Neural crest cell (in vitro differentiated cells): ENCODE data around the gene NEMF. TPM values are rescaled to one million over a fixed set of nuclear protein-coding genes. Genes with fewer than 3 reads are reported as not detected.

Source experiments
- DNase-seq: peaks from one replicate; pipeline ENCODE4 v3.0.0; 2021; ENCODE audit warnings: low read depth, mixed read lengths, low spot score
- H3K27ac Mint-ChIP-seq: one replicate; pipeline ENCODE4 v1.8.0; 2021; ENCODE audit warnings: mild to moderate bottlenecking, mixed read lengths; ENCODE audit not compliant: unreplicated experiment
- H3K27me3 Mint-ChIP-seq: 2 replicates; pipeline ENCODE4 v1.8.0; 2021; ENCODE audit warnings: low read depth, mild to moderate bottlenecking, mixed read lengths
- H3K36me3 Mint-ChIP-seq: 2 replicates; pipeline ENCODE4 v1.8.0; 2021; ENCODE audit warnings: low read depth, mild to moderate bottlenecking, mixed read lengths
- H3K4me1 Mint-ChIP-seq: 2 replicates; pipeline ENCODE4 v1.8.0; 2021; ENCODE audit warnings: mixed read lengths
- H3K4me3 Mint-ChIP-seq: one replicate; pipeline ENCODE4 v1.8.0; 2021; ENCODE audit warnings: mild to moderate bottlenecking, mixed read lengths
- H3K9me3 Mint-ChIP-seq: 2 replicates; pipeline ENCODE4 v1.8.0; 2021; ENCODE audit warnings: mixed read lengths
- CTCF ChIP-seq: fragments of 200-600 bp; sonication (generic); conservative IDR thresholded peaks from 2 replicates; pipeline ENCODE4 v1.5.0; 2021; ENCODE audit warnings: antibody characterized with exemption, mild to moderate bottlenecking
- total RNA-seq: library from RNA; stranded (reverse); gene quantifications from 2 replicates; pipeline ENCODE4 v1.2.1, GENCODE V29; 2021

NEMF gene
- total RNA-seq, 1 donor from 2014 or later: 71.0 TPM

DNA sequence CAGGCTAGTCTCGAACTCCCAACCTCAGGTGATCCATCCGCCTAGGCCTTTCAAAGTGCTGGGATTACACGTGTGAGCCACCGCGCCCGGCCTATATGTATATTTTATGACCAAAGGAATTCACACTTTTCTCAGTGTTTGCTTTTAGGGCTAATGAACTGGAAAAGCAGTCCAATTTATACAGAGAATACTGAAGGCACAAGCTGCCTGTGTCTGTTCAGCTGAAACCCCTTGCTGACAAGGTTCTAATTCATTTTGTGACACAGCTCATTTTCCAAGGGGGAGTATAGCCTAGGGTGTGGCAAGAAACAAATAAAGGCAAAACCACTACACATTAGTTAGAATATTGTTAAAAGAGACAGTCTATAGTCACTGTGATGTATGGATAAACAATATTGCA is 18.3 kb upstream of the NEMF start:
- Mint-ChIP-seq H3K9me3 (no peaks in the 10 kb centered on the region), H3K4me3 (no peak overlapping the region), H3K27me3 (peaks cover 6% of the 10 kb centered on the region), H3K27ac (no peak overlapping the region), H3K4me1 (peaks cover 12% of the 10 kb centered on the region), H3K36me3 (no peaks in the 10 kb centered on the region)
- TF ChIP-seq CTCF: no peak
- DNase-seq: no peak

DNA sequence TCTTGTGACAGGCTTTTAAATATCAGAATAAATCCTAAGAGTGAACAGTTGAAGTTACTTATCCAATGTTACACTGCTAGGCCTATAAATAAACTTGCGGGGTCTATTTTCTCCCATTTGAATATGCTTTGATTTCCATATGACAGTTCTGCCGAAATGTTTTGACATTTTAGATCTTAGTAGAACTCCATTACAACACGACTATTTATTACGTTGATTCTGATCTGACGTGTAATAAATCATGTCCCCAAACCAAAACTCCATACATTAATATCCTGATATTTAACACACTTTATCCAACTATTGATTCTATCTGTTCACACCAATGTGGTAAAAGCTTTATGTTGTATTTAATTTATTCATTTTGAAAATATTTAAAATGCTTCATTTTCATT is 16.1 kb upstream of the NEMF start:
- Mint-ChIP-seq H3K27me3 (peaks cover 6% of the 10 kb centered on the region), H3K9me3 (no peaks in the 10 kb centered on the region), H3K4me1 (peaks cover 12% of the 10 kb centered on the region), H3K27ac (no peak overlapping the region), H3K4me3 (peak overlapping the region; percentile 93), H3K36me3 (no peaks in the 10 kb centered on the region)
- no peak for DNase-seq
- no peak for TF ChIP-seq CTCF

DNA sequence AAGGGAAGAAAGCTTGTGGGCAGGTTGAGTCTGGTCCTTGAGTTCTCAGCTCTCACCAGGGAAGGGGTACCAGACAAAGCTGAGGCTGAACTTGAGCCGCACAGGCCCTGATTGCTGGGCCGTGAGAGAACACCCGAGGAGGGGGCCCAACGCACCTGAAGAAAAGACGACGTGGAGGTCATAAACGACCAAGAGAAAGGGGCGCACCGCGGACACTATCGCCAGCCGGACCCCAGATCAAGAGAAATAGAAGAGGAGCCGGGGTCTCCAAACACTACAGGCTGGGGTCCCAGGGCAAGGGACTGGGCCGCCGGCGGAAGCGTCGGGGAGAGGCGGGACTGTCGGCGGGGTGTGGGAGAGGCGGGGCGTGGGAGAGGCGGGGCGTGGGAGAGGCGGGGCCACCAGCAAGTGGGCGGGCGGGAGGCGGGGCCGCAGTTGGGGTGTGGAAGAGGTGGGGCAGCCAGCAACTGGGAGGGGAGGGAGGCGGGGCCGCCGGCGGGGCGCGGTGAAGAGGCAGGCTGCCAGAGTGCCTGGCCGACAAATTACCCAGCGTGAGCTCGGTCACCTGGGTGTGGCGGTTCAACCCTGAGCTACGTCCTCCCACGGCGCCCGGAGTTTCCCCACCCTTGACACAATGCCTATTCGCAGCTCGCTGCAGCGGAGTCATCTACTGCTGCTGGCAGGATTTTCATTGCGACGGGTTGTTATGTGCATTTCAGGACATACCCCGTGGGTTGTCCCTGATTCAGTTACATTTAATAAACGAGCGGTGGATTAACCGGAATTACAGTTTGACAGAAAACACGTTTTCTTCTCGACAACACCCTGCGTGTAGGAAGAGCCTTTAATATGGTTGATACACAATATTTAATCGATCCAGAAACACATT is 15.5 kb upstream of the NEMF start:
- peaks cover 6% of the 10 kb centered on the region for H3K27me3 Mint-ChIP-seq
- H3K9me3 Mint-ChIP-seq: no peaks in the 10 kb centered on the region
- H3K36me3 Mint-ChIP-seq: no peaks in the 10 kb centered on the region
- DNase-seq: peak; percentile 79
- no peak for TF ChIP-seq CTCF
- H3K4me3 Mint-ChIP-seq: peak overlapping the region; percentile 93
- H3K27ac Mint-ChIP-seq: peak overlapping the region; percentile 92
- peaks cover 12% of the 10 kb centered on the region for H3K4me1 Mint-ChIP-seq

GRCh38 chr14:49865431-49865859 is 12.9 kb upstream of the NEMF start:
- peaks cover 24% of the 10 kb centered on the region for H3K4me1 Mint-ChIP-seq
- H3K4me3 Mint-ChIP-seq: no peak overlapping the region
- no peak overlapping the region for H3K27ac Mint-ChIP-seq
- H3K27me3 Mint-ChIP-seq: peaks cover 17% of the 10 kb centered on the region
- peak; percentile 87 for TF ChIP-seq CTCF
- peak; percentile 79 for DNase-seq
- H3K9me3 Mint-ChIP-seq: no peaks in the 10 kb centered on the region
- H3K36me3 Mint-ChIP-seq: no peaks in the 10 kb centered on the region

DNA sequence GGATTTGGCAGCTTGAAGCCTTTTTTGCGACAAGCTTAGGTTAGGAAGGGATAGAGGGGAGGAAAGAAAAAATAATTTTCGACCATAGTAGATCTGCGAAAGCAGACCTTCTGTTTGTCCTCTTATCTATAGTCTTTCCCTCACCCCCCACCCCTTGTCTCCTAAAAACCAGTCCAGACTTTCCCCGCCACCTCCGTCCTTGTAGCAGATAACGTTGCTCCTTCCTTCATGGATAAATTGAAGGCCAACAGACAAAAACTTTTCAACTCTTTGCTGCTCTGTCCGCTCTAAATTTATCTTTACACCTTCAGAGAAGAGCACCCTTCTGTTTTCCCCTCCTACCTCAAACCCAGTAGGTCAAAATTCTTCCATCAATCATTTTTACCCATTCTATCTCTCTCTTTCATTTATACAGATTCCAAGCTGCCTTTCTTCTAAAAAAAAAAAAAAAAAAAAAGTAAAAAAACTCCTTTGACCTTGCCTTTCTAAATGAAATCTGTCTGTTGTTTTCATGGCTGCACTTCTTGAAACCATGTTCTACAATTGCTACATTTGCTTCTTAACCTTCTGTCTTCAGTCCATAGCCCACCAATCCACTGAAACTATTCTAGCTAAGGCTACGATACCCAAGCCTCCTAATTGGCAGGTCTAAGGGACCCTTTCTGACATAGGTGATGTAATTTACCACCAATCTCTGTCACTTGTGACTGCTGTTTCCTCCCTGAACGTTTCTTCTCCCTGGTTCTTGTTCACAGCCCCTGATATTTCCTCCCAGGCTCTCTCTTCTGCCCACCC is 11.1 kb upstream of the NEMF start:
- peak overlapping the region; percentile 99 for H3K27ac Mint-ChIP-seq
- peaks cover 24% of the 10 kb centered on the region for H3K4me1 Mint-ChIP-seq

More for the DNA sequence above, 11.1 kb upstream of the NEMF start:
- Mint-ChIP-seq H3K36me3 (no peaks in the 10 kb centered on the region), H3K27me3 (peaks cover 14% of the 10 kb centered on the region), H3K4me3 (no peak overlapping the region), H3K9me3 (no peaks in the 10 kb centered on the region)
- TF ChIP-seq CTCF: no peak
- DNase-seq: no peak
